Endothelial cell of umbilical vein (primary cell): ENCODE measurements around the gene SPRY1. TPM values are rescaled to one million over a fixed set of nuclear protein-coding genes. Genes with fewer than 3 reads are reported as not detected.

ENCODE experiments used
- BruUV-seq: library from RNA; stranded (reverse); fragments of 400-500 nt; replicated peaks from 2 replicates; lab custom pipeline; 2021; lab: Mats Ljungman, UMichigan
- CTCF ChIA-PET: fragments of 300-600, 350-600 bp; sonication (Branson Sonifier 250); formaldehyde crosslinking; loops from one replicate; lab custom pipeline; 2021; ENCODE audit warnings: antibody characterized with exemption, inconsistent platforms; lab: Charles Lee
- POLR2A ChIA-PET: fragments of 300-600, 350-600 bp; sonication (Branson Sonifier 250); formaldehyde crosslinking; loops from one replicate; lab custom pipeline; 2021; ENCODE audit warnings: antibody characterized with exemption, inconsistent platforms; lab: Charles Lee
- DNase-seq: peaks from one replicate; pipeline ENCODE4 v3.0.0-alpha.2; 2011; ENCODE audit warnings: low read depth, low spot score
- FAIRE-seq: peaks from 2 replicates; lab custom pipeline; 2011; peaks lifted over from hg19 to GRCh38; lab: Jason Lieb, UNC
- H2AFZ ChIP-seq: 2 replicates; pipeline ENCODE4 v1.6.0; 2012; ENCODE audit warnings: low read depth, low read length, control low read depth, inconsistent platforms
- H3K27ac ChIP-seq: 2 replicates; pipeline ENCODE4 v1.5.1; 2011; ENCODE audit warnings: low read depth, mild to moderate bottlenecking, control low read depth, low read length, moderate library complexity; ENCODE audit not compliant: insufficient read depth
- H3K27me3 ChIP-seq, 2 experiments: 2 replicates each; pipeline versions ENCODE4 v1.6.0 to v1.6.1; 2011; ENCODE audit warnings: low read length in 2 of 2, mixed read lengths in 1 of 2; ENCODE audit not compliant: control insufficient read depth in 2 of 2, insufficient read depth in 2 of 2
- H3K36me3 ChIP-seq, 2 experiments: 2 replicates in 1 of 2; 3 replicates in 1 of 2; pipeline ENCODE4 v1.5.1; 2011; ENCODE audit warnings: low read length in 2 of 2, mild to moderate bottlenecking in 1 of 2, moderate library complexity in 1 of 2; ENCODE audit not compliant: control insufficient read depth in 2 of 2, insufficient read depth in 2 of 2; ENCODE audit errors: extremely low read depth in 1 of 2
- H3K4me1 ChIP-seq: 3 replicates; pipeline ENCODE4 v1.5.1; 2011; ENCODE audit warnings: mild to moderate bottlenecking, low read length; ENCODE audit not compliant: control insufficient read depth, insufficient read depth; ENCODE audit errors: extremely low read depth
- H3K4me2 ChIP-seq: 2 replicates; pipeline ENCODE4 v1.6.1; 2011; ENCODE audit warnings: low read length, control low read depth, mixed read lengths; ENCODE audit not compliant: insufficient read depth
- H3K4me3 ChIP-seq, 3 experiments: fragments of 200-600 bp in 1 of 3; sonication (generic), shearing (Covaris generic) in 1 of 3; replicated peaks in 1 of 3; 2 replicates each; pipeline ENCODE4 v1.5.1; 2011 to 2016; ENCODE audit warnings: control low read depth in 3 of 3, low read length in 3 of 3, mild to moderate bottlenecking in 2 of 3, inconsistent platforms in 1 of 3, low read depth in 1 of 3, moderate library complexity in 1 of 3; ENCODE audit not compliant: insufficient read depth in 1 of 3
- H3K79me2 ChIP-seq: 2 replicates; pipeline ENCODE4 v1.6.0; 2012; ENCODE audit warnings: low read length, inconsistent platforms; ENCODE audit not compliant: control insufficient read depth, insufficient read depth
- H3K9ac ChIP-seq: replicated peaks from 2 replicates; pipeline ENCODE3; 2011; ENCODE audit warnings: low read length, control low read depth; ENCODE audit not compliant: insufficient read depth; ENCODE audit errors: extremely low read depth
- H3K9me1 ChIP-seq: replicated peaks from 3 replicates; pipeline ENCODE4 v1.6.0; 2011; ENCODE audit warnings: mild to moderate bottlenecking, low read length; ENCODE audit not compliant: control insufficient read depth, insufficient read depth; ENCODE audit errors: extremely low read depth
- H3K9me3 ChIP-seq: replicated peaks from 2 replicates; pipeline ENCODE4 v1.5.1; 2012; ENCODE audit warnings: low read length, inconsistent platforms; ENCODE audit not compliant: control insufficient read depth, insufficient read depth
- H4K20me1 ChIP-seq: replicated peaks from 2 replicates; pipeline ENCODE3; 2011; ENCODE audit warnings: mild to moderate bottlenecking, low read length; ENCODE audit not compliant: control insufficient read depth, insufficient read depth; ENCODE audit errors: extremely low read depth
- CTCF ChIP-seq, 2 donors: IDR thresholded peaks; 1 replicate in 1 of 2; 2 replicates in 1 of 2; pipeline ENCODE4 v1.5.1; 2011; ENCODE audit warnings: low read length in 2 of 2, mild to moderate bottlenecking in 2 of 2, moderate library complexity in 2 of 2, control low read depth in 1 of 2, inconsistent platforms in 1 of 2, low read depth in 1 of 2; ENCODE audit not compliant: insufficient read depth in 1 of 2; ENCODE audit errors: extremely low read depth in 1 of 2
- EZH2 ChIP-seq: IDR thresholded peaks from 2 replicates; pipeline ENCODE4 v1.6.1; 2012; ENCODE audit warnings: borderline replicate concordance, low read depth, mild to moderate bottlenecking, moderate library complexity, low read length, inconsistent platforms; ENCODE audit not compliant: severe bottlenecking
- FOS ChIP-seq: IDR thresholded peaks from 2 replicates; pipeline ENCODE4 v1.6.1; 2011; ENCODE audit warnings: mild to moderate bottlenecking, low read length, moderate library complexity, borderline replicate concordance; ENCODE audit not compliant: insufficient read depth
- GATA2 ChIP-seq: IDR thresholded peaks from 2 replicates; pipeline ENCODE4 v1.7.0; 2011; ENCODE audit warnings: low read depth, mild to moderate bottlenecking, moderate library complexity, mixed read lengths, low read length; ENCODE audit not compliant: insufficient read length, insufficient read depth
- JUN ChIP-seq: IDR thresholded peaks from 2 replicates; pipeline ENCODE4 v1.6.1; 2011; ENCODE audit warnings: borderline replicate concordance, low read depth; ENCODE audit not compliant: insufficient read length, insufficient read depth
- MAX ChIP-seq: IDR thresholded peaks from 2 replicates; pipeline ENCODE4 v1.6.1; 2011; ENCODE audit not compliant: insufficient read depth, insufficient read length
- MYC ChIP-seq: IDR thresholded peaks from one replicate; pipeline ENCODE4 v1.6.1; 2011; ENCODE audit warnings: mild to moderate bottlenecking, low read depth, low read length
- POLR2A ChIP-seq: IDR thresholded peaks from 2 replicates; pipeline ENCODE4 v1.6.1; 2012; ENCODE audit warnings: low read depth, mild to moderate bottlenecking, control low read depth, low read length
- POLR2AphosphoS5 ChIP-seq: IDR thresholded peaks from 2 replicates; pipeline ENCODE4 v1.6.1; 2012; ENCODE audit warnings: low read depth, mild to moderate bottlenecking, control low read depth, low read length, moderate library complexity; ENCODE audit not compliant: insufficient read depth
- dilution Hi-C: fragments of 300-500 bp; cut with MboI; formaldehyde crosslinking; loops from one replicate; pipeline ENCODE4 v1.15.0; 2019; ENCODE audit warnings: low sequenced_read_pairs; ENCODE audit not compliant: extremely low pct_ligation_motif_present
- intact Hi-C: fragments of 100-400 bp; cut with micrococcal nuclease; formaldehyde crosslinking; loops from one replicate; pipeline ENCODE4 v1.10.0; 2022
- polyA plus RNA-seq, 4 experiments: library from polyadenylated mRNA; depleted of rRNA in 3 of 4; stranded (reverse) in 3 of 4; unstranded in 1 of 4; fragments of >200 nt; gene quantifications; 2 replicates each; pipeline versions ENCODE4 v1.2.1 to v1.2.3, GENCODE V29; 2011 to 2012; ENCODE audit warnings: missing spikeins in 1 of 4
- total RNA-seq: library from RNA; stranded (reverse); gene quantifications from 2 replicates; pipeline ENCODE4 v1.2.3, GENCODE V29; 2021

SPRY1 gene
- total and polyA plus RNA-seq, 2 donors (not counting 3 experiments of a cell fraction or from before 2014, with no cell fraction given): 14.1 to 43.7 TPM

GRCh38 chr4:123411514-123411913, 14.9 kb downstream of the SPRY1 start:
- Histone ChIP-seq H4K20me1 (no peaks in the 10 kb centered on the region), H3K9me3 (no peaks in the 10 kb centered on the region), H3K36me3 (no peaks in the 10 kb centered on the region), H3K27me3 (no peaks in the 10 kb centered on the region), H3K9ac (no peak overlapping the region), H3K27ac (no peak overlapping the region), H3K4me2 (no peak overlapping the region), H2AFZ (no peak overlapping the region), H3K79me2 (no peaks in the 10 kb centered on the region), H3K4me1 (peaks cover 12% of the 10 kb centered on the region), H3K4me3 (no peak overlapping the region), H3K9me1 (no peaks in the 10 kb centered on the region)
- intact Hi-C loops: no loop called here
- POLR2A ChIA-PET: no interaction called here
- CTCF ChIA-PET: interaction anchor here (1.3 to 1.4 kb wide), 2 partner anchors 105 to 153 kb away, joined by 3 read pairs; no protein-coding TSS in a partner anchor
- DNase-seq (no peak), FAIRE-seq (no peak)
- TF ChIP-seq MYC: no peak
- no peak for TF ChIP-seq GATA2
- TF ChIP-seq MAX: no peak
- no peak for TF ChIP-seq JUN
- no peak for TF ChIP-seq POLR2AphosphoS5
- TF ChIP-seq FOS: no peak
- TF ChIP-seq EZH2: no peak
- no peak for TF ChIP-seq CTCF (IDR thresholded peaks at IDR 0.05; ENCODE audit: extremely low read depth in 1 of 2, insufficient read depth in 1 of 2, low read depth in 1 of 2, low read length in 2 of 2)
- no peak for TF ChIP-seq POLR2A
- dilution Hi-C loops: no loop called here
- BruUV-seq: no TSS peak
